ENCODE results near the gene TPM2. TPM values are rescaled to one million over a fixed set of nuclear protein-coding genes. Genes with fewer than 3 reads are reported as not detected.
"Not testable (repeated sequence)": the region's sequence is repeated elsewhere in the genome, so short reads cannot be mapped to it uniquely, and the experiment has no call there.

TPM2 gene
- total and polyA plus RNA-seq, 4 donors: 4.2 to 31.4 (median 14.0) TPM

DNA sequence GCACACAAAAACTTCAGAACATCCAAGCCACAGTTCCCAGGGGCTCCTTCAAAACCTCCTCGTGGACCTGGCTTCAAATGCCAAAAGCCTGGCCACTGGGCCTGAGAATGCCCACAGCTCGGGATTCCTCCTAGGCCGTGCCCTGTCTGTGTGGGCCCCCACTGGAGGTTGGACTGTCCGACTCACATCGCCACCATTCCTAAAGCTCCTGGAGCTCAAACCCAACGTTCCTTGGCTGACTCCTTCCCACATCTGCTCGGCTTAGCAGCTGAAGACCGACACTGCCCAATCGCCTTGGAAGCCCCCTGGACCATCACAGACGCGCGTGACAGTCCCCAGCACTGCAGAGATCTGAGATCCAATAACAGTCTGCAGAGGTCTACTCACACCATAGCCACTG lies 46.7 kb downstream of the TPM2 start:
- Histone ChIP-seq H3K4me1 (ENCODE audit: control insufficient read depth in 4 of 4, insufficient read depth in 4 of 4, low read length in 3 of 4) (peaks cover 0 to 8% (median 2%) of the 10 kb centered on the region in 4 donors), H3K27me3 (ENCODE audit: control insufficient read depth in 4 of 4, insufficient read depth in 4 of 4, low read length in 3 of 4) (no peaks in the 10 kb centered on the region), H3K9ac (ENCODE audit: low read depth in 1 of 2, low read length in 2 of 2) (no peak overlapping the region), H3K9me3 (ENCODE audit: control insufficient read depth in 4 of 4, low read length in 3 of 4) (no peaks in the 10 kb centered on the region), H3K27ac (ENCODE audit: low read depth in 1 of 2, low read length in 2 of 2) (no peak overlapping the region), H3K36me3 (ENCODE audit: control insufficient read depth in 4 of 4, insufficient read depth in 3 of 4, low read depth in 1 of 4, low read length in 3 of 4) (no peaks in the 10 kb centered on the region), H3K4me3 (ENCODE audit: low read depth in 1 of 3, low read length in 3 of 3) (no peak overlapping the region)
- TF ChIP-seq ATF3 (IDR thresholded peaks at IDR 0.05) (no peak), SP1 (IDR thresholded peaks at IDR 0.05) (no peak), TAF1 (conservative IDR thresholded peaks at IDR 0.05) (no peak), NR2F2 (IDR thresholded peaks at IDR 0.05) (no peak), RAD21 (IDR thresholded peaks at IDR 0.05) (no peak), YY1 (IDR thresholded peaks at IDR 0.05) (no peak), CTCF (IDR thresholded peaks at IDR 0.05; ENCODE audit: low read depth, low read length, missing input control) (no peak), HNF4A (conservative IDR thresholded peaks at IDR 0.05) (no peak), RXRA (IDR thresholded peaks at IDR 0.05) (no peak), FOXA1 (IDR thresholded peaks at IDR 0.05) (no peak), FOXA2 (IDR thresholded peaks at IDR 0.05) (no peak), JUND (IDR thresholded peaks at IDR 0.05) (no peak)
- TF ChIP-seq, protein P1, sequence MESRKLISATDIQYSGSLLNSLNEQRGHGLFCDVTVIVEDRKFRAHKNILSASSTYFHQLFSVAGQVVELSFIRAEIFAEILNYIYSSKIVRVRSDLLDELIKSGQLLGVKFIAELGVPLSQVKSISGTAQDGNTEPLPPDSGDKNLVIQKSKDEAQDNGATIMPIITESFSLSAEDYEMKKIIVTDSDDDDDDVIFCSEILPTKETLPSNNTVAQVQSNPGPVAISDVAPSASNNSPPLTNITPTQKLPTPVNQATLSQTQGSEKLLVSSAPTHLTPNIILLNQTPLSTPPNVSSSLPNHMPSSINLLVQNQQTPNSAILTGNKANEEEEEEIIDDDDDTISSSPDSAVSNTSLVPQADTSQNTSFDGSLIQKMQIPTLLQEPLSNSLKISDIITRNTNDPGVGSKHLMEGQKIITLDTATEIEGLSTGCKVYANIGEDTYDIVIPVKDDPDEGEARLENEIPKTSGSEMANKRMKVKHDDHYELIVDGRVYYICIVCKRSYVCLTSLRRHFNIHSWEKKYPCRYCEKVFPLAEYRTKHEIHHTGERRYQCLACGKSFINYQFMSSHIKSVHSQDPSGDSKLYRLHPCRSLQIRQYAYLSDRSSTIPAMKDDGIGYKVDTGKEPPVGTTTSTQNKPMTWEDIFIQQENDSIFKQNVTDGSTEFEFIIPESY (IDR thresholded peaks at IDR 0.05): no peak
- TF ChIP-seq, protein P2, sequence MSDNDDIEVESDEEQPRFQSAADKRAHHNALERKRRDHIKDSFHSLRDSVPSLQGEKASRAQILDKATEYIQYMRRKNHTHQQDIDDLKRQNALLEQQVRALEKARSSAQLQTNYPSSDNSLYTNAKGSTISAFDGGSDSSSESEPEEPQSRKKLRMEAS (IDR thresholded peaks at IDR 0.05): no peak
- DNase-seq (ENCODE audit: low spot score): no peak
- WGBS: 95% methylated on average over 12 of the region's 12 CpGs

DNA sequence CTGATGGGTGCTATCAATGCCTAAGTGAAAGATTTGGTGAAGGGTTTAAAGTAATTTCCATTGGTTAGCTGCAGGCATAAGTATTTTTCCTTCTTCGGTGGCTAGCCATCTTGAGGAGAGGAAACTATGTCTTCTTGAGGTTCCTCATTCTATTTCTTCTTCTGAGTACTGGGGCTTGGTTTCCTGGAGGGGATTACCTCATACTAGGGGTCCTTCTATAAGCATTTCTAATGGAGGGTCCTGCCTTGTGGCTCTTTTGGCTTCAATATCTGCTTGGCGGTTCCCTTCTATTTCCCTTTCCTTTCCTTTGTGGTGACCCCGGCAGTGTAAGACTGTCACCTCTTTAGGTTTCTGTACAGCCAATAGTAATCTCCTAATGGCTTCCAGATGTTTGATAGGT lies 48.2 kb downstream of the TPM2 start:
- not testable (repeated sequence) for DNase-seq (ENCODE audit: low spot score); H3K36me3 ChIP-seq (ENCODE audit: control insufficient read depth in 4 of 4, insufficient read depth in 3 of 4, low read depth in 1 of 4, low read length in 3 of 4); H3K27ac ChIP-seq (ENCODE audit: low read depth in 1 of 2, low read length in 2 of 2); H3K9me3 ChIP-seq (ENCODE audit: control insufficient read depth in 4 of 4, low read length in 3 of 4); H3K4me3 ChIP-seq (ENCODE audit: low read depth in 1 of 3, low read length in 3 of 3); H3K4me1 ChIP-seq (ENCODE audit: control insufficient read depth in 4 of 4, insufficient read depth in 4 of 4, low read length in 3 of 4); H3K27me3 ChIP-seq (ENCODE audit: control insufficient read depth in 4 of 4, insufficient read depth in 4 of 4, low read length in 3 of 4); H3K9ac ChIP-seq (ENCODE audit: low read depth in 1 of 2, low read length in 2 of 2)
- 83% methylated on average over 3 of the region's 3 CpGs for WGBS

DNA sequence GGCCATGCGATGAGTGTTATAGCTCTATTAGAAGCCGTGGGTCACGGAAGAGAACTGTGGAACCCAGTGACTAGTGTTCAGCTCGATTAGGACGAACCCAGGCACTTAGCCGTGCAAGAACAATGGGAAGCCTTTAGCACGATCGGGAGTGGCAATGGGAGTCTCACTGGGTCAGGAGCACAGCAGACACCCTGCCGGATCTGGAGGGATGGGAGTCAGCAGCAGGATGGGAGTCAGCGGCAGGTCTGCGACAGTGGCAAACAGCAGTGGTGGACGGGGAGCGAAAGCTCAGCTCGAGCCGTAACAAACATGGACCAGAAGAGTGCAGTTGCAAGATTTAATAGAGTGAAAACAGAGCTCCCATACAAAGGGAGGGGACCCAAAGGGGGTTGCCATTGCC lies 49.3 kb downstream of the TPM2 start:
- H3K9me3 ChIP-seq (ENCODE audit: control insufficient read depth in 4 of 4, low read length in 3 of 4); DNase-seq (ENCODE audit: low spot score); H3K4me1 ChIP-seq (ENCODE audit: control insufficient read depth in 4 of 4, insufficient read depth in 4 of 4, low read length in 3 of 4); H3K4me3 ChIP-seq (ENCODE audit: low read depth in 1 of 3, low read length in 3 of 3); H3K9ac ChIP-seq (ENCODE audit: low read depth in 1 of 2, low read length in 2 of 2); H3K27ac ChIP-seq (ENCODE audit: low read depth in 1 of 2, low read length in 2 of 2); H3K36me3 ChIP-seq (ENCODE audit: control insufficient read depth in 4 of 4, insufficient read depth in 3 of 4, low read depth in 1 of 4, low read length in 3 of 4); H3K27me3 ChIP-seq (ENCODE audit: control insufficient read depth in 4 of 4, insufficient read depth in 4 of 4, low read length in 3 of 4): not testable (repeated sequence)
- 97% methylated on average over 15 of the region's 15 CpGs for WGBS
